Umbilical cord (tissue), 2 donors: ENCODE results near the gene YIF1B. TPM values are rescaled to one million over a fixed set of nuclear protein-coding genes. Genes with fewer than 3 reads are reported as not detected.
A peak's percentile ranks its signal among the peaks of the same experiment; 100 is the strongest.

Source experiments
- DNase-seq: peaks from one replicate; pipeline ENCODE4 v3.0.0-alpha.2; 2015; ENCODE audit warnings: low spot score
- total RNA-seq: library from RNA; depleted of rRNA; stranded (reverse); fragments of >200 nt; gene quantifications from one replicate; pipeline ENCODE4 v1.2.3, GENCODE V29; 2014; ENCODE audit warnings: low replicate concordance; ENCODE audit not compliant: insufficient read depth

Gene YIF1B
- total RNA-seq, 1 donor from 2014 or later, result 35.4 TPM

GRCh38 chr19:38306236-38306635, 9.5 kb downstream of the YIF1B start:
- DNase-seq, result no peak

DNA sequence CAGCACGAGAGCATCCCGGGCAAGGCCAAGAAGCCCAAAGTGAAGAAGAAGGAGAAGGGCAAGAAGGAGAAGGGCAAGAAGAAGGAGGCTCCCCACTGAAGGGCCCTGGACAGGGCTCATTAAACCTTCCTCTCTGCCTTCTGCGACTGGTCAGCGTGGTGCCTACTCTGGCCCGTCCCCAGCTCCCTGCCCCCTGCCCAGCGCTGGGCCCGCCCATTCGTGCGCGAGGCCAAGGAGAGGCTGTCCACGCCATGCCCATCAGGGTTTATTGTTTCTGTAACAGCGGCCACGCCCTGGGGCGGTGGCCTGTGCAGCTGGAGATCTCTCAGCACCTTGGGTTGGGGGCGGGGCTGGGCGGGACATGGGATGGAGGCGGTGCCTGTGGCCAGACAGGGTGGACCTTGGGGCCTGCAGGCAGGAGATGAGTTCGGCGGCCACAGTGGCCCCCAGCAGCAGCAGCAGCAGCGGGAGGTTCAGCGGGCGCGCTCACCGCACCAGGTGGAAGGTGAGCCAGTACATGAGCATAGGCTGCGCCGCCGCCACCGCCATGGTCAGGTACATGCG, 10.8 kb downstream of the YIF1B start:
- peak; percentile 78 for DNase-seq

- DNase-seq, result no peak
These were observed 11.3 kb downstream of the YIF1B start for GRCh38 chr19:38304352-38304865.

DNA sequence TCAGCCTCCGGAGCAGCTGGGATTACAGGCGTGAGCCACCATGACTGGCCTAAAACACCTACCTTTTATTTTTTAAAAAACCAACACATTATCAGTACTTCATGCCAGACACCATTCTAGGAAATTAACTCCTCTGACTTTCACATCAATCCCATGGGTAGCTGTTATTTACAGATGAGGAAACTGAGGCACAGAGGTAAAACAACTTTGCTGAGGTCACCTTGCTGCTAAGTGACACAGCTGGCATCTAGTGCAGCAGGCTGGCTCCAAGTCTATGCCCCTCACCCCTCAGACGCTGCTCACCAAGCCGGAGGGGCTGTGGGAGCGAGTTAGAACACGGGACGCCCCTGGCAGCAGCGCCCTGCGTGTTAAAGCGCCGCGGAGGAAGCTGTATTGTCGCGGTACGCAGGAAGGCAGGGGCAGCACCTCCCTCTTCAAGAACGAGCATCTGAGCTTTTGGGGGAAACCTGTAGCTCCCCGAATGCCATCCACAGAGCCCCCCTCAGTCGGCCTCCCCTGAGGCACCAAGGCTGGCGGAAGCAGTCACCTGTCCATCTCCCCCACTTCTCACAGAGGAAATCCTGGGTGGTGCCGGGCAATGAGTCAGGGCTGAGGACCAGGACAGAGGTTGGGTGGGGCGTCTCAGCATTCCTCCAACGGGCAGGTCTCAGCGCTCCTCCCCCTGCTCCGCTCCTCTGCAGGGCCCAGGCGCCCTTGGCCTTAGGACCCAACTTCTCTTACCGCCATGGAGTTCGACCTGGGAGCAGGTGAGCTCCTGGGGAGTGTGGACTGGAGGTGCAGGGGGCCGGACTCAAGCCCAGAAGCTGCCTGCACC, 12.0 kb downstream of the YIF1B start, which contains the start of gene C19orf33:
Gene C19orf33, plus strand, starts transcription at position 735 of the 835 bp plus-strand sequence. Its CDS starts 11 bp downstream, at position 746.
- peak; percentile 62 for DNase-seq

GRCh38 chr19:38298821-38299680, 16.7 kb downstream of the YIF1B start:
- DNase-seq, result peak; percentile 66

DNA sequence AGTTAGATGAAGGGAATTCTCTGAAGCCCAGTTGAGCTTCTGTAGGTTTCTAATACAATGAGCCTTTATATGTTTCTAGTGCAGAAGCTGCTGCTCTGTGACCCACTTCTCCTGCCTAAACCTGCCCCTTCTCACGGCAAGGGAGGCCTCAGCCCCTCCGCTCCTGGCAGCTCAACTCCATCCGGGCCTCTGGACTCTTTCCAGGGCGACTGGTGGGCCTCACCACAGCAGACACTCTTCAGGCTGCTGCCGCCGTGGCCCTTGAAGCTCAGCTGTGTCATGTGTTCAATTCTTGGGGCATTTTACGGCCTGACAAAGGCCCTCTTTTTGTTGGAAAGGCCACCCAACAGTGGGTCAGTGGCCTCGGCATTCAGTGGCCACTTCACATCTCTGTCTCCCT, 21.7 kb downstream of the YIF1B start:
- no peak for DNase-seq

- DNase-seq, result no peak
These were observed 22.5 kb downstream of the YIF1B start for GRCh38 chr19:38293281-38293680.

- no peak for DNase-seq
These were observed 23.9 kb downstream of the YIF1B start for GRCh38 chr19:38291855-38292254.

DNA sequence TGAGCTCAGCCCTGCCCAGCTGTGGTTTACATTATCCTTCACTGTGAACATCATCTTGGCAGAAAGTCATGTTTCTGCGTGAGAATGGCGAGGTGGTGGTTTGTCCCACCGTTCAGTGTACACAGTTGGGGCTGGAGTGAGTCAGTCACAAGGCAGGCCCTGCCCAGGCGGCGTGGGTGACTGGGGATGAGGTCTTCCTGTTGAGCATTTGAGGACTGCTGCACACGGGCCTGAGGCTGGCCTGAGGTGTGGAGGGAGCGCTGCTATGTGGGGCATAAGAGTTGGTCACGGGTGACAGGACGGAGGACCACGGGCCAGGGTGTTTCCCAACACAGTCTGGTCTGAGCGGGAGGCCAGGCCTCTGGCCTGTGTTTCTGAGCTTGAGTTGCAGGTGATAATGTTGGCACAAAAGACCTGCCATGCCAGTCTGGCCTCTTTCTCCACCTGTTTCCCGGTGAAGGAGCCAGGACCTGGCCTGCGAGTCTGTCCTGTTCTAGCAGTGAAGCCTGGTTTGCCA, 25.1 kb downstream of the YIF1B start:
- peak; percentile 86 for DNase-seq

- DNase-seq, result no peak
These were observed 25.8 kb downstream of the YIF1B start for GRCh38 chr19:38289955-38290354.

DNA sequence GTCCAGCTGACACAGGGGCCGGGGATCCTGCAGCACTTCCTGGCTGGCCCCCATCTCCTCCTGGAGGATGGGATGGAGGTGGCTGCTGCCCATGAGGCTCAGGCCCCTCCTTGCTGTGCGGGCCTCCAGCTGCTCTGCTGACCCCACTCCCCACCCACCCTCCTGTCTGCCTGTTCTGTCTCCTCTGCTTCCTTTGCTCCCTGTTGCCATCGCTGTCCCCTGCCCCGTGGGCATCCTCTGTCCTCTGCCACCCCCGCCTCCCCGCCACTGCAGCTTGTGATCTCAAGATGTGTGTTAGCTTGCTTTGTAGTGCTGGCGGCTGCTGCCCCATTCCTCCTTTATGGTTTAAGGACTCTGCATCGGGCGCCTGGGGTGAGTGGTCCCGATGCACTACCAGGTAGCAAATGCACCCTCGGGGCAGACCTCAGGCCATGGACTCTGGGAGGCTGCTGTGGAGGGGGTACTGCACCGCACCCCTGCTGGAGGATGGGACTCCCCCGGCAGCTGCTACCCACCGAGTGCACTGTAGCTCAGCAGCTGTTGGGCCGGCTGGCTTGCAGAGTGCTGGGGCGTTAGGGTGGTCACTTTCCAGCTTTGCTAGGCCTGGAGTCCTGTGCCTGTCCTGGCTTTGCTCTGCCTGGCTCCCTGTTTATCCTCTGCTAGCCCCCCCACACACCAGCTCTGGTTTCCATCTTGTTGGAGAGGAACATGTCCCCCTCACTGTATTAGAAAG, 27.5 kb downstream of the YIF1B start:
- no peak for DNase-seq

- no peak for DNase-seq
These were observed 28.1 kb downstream of the YIF1B start for GRCh38 chr19:38287604-38288003.

GRCh38 chr19:38285567-38285966, 30.2 kb downstream of the YIF1B start:
- DNase-seq, result no peak

DNA sequence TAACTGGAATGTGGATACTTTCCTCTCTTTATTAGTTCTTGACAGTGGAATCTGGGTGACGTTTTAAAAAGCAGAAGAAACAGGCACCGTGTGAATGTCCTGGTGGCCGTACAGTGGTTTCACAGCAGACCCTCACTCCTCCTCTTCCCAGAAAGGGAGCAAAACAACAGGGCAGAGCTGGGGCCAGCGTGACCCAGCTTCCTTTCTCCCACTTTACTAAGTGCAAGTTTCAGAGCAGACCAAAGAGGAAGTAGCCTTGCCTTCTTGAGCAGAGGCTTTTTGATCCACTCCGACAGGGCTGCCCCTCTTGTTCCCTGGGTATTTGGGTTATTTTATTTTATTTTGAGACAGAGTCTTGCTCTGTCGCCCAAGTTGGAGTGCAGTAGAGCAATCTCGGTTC, 31.3 kb downstream of the YIF1B start:
- DNase-seq, result no peak

GRCh38 chr19:38283271-38283670, 32.5 kb downstream of the YIF1B start:
- DNase-seq, result no peak

- DNase-seq, result no peak
These were observed 33.8 kb downstream of the YIF1B start for GRCh38 chr19:38281811-38282566.

DNA sequence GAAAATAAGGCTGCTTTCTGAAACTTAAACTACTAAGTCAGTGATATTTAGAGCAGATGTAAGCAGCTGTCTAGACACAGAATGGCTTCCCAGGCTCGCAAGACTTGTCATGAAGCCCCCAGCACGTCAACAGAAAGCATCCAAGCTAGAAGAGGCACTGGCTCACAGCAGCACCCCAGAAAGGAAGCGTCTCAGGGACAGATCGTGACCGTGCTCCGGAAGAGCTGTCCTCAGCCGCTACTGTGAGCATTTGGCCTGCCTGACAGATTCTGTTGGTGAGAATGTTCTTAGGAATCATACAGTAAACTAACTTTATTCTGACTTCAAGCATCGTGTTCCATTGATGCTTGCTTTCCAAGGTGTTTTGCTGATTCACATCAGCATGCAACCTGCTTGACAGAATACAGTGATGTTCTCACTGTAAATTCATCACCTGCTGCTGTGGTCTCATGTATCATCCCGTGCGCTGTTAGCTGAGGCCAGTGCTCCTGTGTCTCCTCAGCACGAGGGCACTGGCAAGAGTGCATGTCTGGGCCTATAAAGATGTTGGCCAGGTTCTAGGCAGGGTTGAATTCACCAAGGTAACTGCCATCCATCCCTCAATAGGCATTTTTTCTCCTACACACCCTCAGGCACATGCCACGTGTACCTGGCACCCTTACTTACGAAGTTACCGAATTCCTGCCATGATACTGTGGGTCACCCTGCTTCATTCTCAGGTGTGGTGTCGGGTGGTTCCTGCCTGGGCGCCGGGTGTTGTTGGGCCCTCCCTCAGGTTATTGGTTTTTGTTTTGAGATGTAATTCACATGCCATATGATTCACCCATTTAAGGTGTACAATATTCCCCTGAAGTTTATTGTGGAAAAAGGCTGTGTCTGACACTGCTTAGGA, 35.5 kb downstream of the YIF1B start:
- no peak for DNase-seq

DNA sequence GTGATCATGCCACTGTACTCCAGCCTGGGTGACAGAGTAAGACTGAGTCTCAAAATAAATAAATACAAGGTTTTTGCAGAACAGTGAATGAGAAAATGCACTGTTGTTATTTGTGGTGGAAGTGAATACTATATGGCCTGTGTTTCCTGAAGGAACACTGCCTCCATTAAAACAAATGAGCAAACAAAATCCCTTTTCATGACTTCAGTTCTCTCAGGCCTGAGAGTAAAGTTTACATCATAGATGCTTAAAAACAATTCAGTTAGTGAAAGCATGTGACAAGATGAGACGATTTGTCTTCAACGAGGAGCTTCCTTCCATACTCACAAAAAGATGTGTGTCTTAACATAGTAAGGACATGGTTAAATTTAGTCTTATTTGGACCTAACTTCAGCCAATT, 37.0 kb downstream of the YIF1B start:
- no peak for DNase-seq

DNA sequence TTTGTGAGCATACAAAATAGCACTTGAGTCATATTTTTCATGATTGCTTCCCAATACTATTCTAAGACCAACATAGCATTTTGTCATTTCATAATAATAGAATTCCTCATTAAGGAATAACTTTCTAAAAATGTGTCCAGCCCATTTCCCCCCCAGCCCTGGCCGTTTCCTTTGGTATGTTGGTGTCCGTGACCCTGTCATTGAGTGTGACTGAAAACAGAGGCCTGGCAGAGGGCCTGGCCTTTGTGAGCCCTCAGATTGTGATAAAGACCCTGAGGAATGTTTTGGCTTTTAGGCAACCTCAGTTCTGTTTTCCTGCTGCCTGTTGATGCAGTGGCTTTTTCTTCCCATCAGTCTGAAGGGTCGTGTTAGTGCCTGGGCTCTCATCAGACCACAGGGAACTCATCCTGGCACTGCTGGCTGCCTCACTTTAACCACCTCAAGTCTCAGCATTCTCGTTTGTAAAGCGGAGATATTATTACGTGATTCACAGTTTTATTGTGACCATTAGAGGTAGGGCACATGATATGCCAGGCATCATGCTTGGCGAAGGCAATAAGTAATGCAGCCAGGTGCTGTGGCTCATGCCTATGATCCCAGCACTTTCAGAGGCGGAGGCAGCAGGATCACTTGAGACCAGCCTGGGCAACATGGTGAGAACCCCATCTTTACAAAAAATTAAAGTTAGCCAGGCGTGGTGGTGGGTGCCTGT, 37.6 kb downstream of the YIF1B start:
- peak; percentile 78 for DNase-seq
